ENCODE measurements around the gene PARP9. TPM values are rescaled to one million over a fixed set of nuclear protein-coding genes. Genes with fewer than 3 reads are reported as not detected.

The PARP9 gene
- total RNA-seq, 1 donor from 2014 or later, result 2.7 TPM

- Mint-ChIP-seq H3K27me3 (ENCODE audit: unreplicated experiment) (no peaks in the 10 kb centered on the region), H3K4me1 (ENCODE audit: unreplicated experiment) (peaks cover 19% of the 10 kb centered on the region), H3K4me3 (ENCODE audit: unreplicated experiment) (no peak overlapping the region), H3K9me3 (ENCODE audit: unreplicated experiment) (no peaks in the 10 kb centered on the region), H3K36me3 (ENCODE audit: low read depth, unreplicated experiment) (no peaks in the 10 kb centered on the region), H3K27ac (ENCODE audit: unreplicated experiment) (no peak overlapping the region)
- no peak for DNase-seq (ENCODE audit: low spot score)
- TF ChIP-seq CTCF (IDR thresholded peaks at IDR 0.05; ENCODE audit: unreplicated experiment), result no peak
These were observed 82.7 kb downstream of the PARP9 start for GRCh38 chr3:122481390-122481789.

Other genes with a start within 250 kb of the PARP9 start
- gene CSTA, start 239.1 kb downstream of the PARP9 start, total RNA-seq (ENCODE audit: unreplicated experiment), result not detected
- gene MIX23, start 181.1 kb downstream of the PARP9 start, total RNA-seq (ENCODE audit: unreplicated experiment), result 33.2 TPM
- 22.5 TPM for gene FAM162A, start 180.1 kb downstream of the PARP9 start, total RNA-seq (ENCODE audit: unreplicated experiment)
- 3.1 TPM for gene WDR5B, start 148.2 kb downstream of the PARP9 start, total RNA-seq (ENCODE audit: unreplicated experiment)
- gene KPNA1, start 49.4 kb downstream of the PARP9 start, total RNA-seq (ENCODE audit: unreplicated experiment), result 87.2 TPM
- gene DTX3L, start within 50 bp of the PARP9 start, total RNA-seq (ENCODE audit: unreplicated experiment), result 6.0 TPM
- gene PARP15, start 13.3 kb upstream of the PARP9 start, total RNA-seq (ENCODE audit: unreplicated experiment), result 0.36 TPM
- 41.9 TPM for gene PARP14, start 116.5 kb upstream of the PARP9 start, total RNA-seq (ENCODE audit: unreplicated experiment)
- gene HSPBAP1, start 229.5 kb upstream of the PARP9 start, total RNA-seq (ENCODE audit: unreplicated experiment), result 11.6 TPM
- gene SLC49A4, start 230.8 kb upstream of the PARP9 start, total RNA-seq (ENCODE audit: unreplicated experiment), result 10.2 TPM

All from endothelial cell (in vitro differentiated cells).